Smooth muscle cell of the umbilical artery (primary cell): ENCODE data around the gene TCEAL9. TPM values are rescaled to one million over a fixed set of nuclear protein-coding genes. Genes with fewer than 3 reads are reported as not detected.

Source experiments
- total RNA-seq: library from RNA; depleted of rRNA; stranded (reverse); fragments of >200 nt; gene quantifications from 2 replicates; pipeline ENCODE4 v1.2.3, GENCODE V29; 2014

The TCEAL9 gene
- 105 and 140 TPM in 2 replicates for total RNA-seq

GRCh38 chrX:103356130-103356798 is at the start of gene TCEAL9:
Gene TCEAL9, plus strand, starts transcription at chrX:103356506. Its CDS starts 1,179 bp downstream, at chrX:103357685.

GRCh38 chrX:103310555-103311398 is 45.5 kb upstream of the TCEAL9 start, which contains the start of gene BEX2:
Gene BEX2, minus strand, starts transcription at chrX:103310990. Its CDS starts 1,014 bp downstream, at chrX:103309976.

GRCh38 chrX:103329991-103330390 is 26.3 kb upstream of the TCEAL9 start, which contains the start of gene TCEAL7:
Gene TCEAL7, plus strand, starts transcription at chrX:103330239. Its CDS starts 1,165 bp downstream, at chrX:103331404.

GRCh38 chrX:103376118-103376978 is 20.0 kb downstream of the TCEAL9 start, which contains the start of gene BEX3:
Gene BEX3, plus strand, starts transcription at chrX:103376538. Its CDS starts 984 bp downstream, at chrX:103377522.

Other genes with a start within 250 kb of the TCEAL9 start
- 11.9 and 24.1 TPM in 2 replicates for gene BEX4, start 141.4 kb upstream of the TCEAL9 start, total RNA-seq
- 112 and 150 TPM in 2 replicates for gene TCEAL8, start 101.4 kb upstream of the TCEAL9 start, total RNA-seq
- gene TCEAL5, start 79.8 kb upstream of the TCEAL9 start, total RNA-seq, result not detected in 2 replicates
- gene BEX2, start 45.5 kb upstream of the TCEAL9 start, total RNA-seq, result 0.18 and 0.89 TPM in 2 replicates
- gene TCEAL7, start 26.3 kb upstream of the TCEAL9 start, total RNA-seq, result 15.9 and 26.1 TPM in 2 replicates
- 243 and 344 TPM in 2 replicates for gene BEX3, start 20.0 kb downstream of the TCEAL9 start, total RNA-seq
- 0.14 and 0.30 TPM in 2 replicates for gene RAB40A, start 163.0 kb downstream of the TCEAL9 start, total RNA-seq
- gene TCEAL4, start 229.0 kb downstream of the TCEAL9 start, total RNA-seq, result 47.2 and 56.4 TPM in 2 replicates